Prostate gland (tissue), 2 donors: ENCODE data around the gene ZNF397. TPM values are rescaled to one million over a fixed set of nuclear protein-coding genes. Genes with fewer than 3 reads are reported as not detected.

Source experiments
- DNase-seq: peaks from one replicate; pipeline ENCODE4 v3.0.0-alpha.2; 2019; ENCODE audit warnings: low spot score
- H3K27ac ChIP-seq, 2 donors: fragments of 200-600 bp; sonication (generic); 2 replicates each; pipeline ENCODE4 v1.5.1; 2017 to 2019
- H3K27me3 ChIP-seq: fragments of 200-600 bp; sonication (generic); replicated peaks from 2 replicates; pipeline ENCODE4 v1.5.1; 2019; ENCODE audit not compliant: insufficient read depth
- H3K36me3 ChIP-seq, 2 donors: fragments of 200-600 bp; sonication (generic); 1 replicate in 1 of 2; 2 replicates in 1 of 2; pipeline versions ENCODE4 v1.5.1 to v1.8.1; 2017 to 2019
- H3K4me1 ChIP-seq: fragments of 200-600 bp; sonication (generic); replicated peaks from 2 replicates; pipeline ENCODE4 v1.5.1; 2019
- H3K4me3 ChIP-seq, 2 donors: fragments of 200-600 bp; sonication (generic); 2 replicates each; pipeline ENCODE4 v1.5.1; 2017 to 2019
- H3K9me3 ChIP-seq: fragments of 200-600 bp; sonication (generic); 2 replicates; pipeline ENCODE4 v1.5.1; 2017
- CTCF ChIP-seq, 4 experiments: fragments of 200-600 bp in 2 of 4; fragments of 450-650 bp in 2 of 4; sonication (generic) in 2 of 4; IDR thresholded peaks; 1 replicate in 3 of 4; 2 replicates in 1 of 4; pipeline ENCODE4 v1.5.1; 2016 to 2019; ENCODE audit warnings: antibody characterized with exemption in 4 of 4, mild to moderate bottlenecking in 2 of 4, moderate library complexity in 2 of 4
- POLR2A ChIP-seq: fragments of 450-650 bp; IDR thresholded peaks from one replicate; pipeline ENCODE4 v1.6.1; 2016; ENCODE audit warnings: antibody characterized with exemption, mild to moderate bottlenecking
- POLR2AphosphoS5 ChIP-seq: sonication (generic); formaldehyde crosslinking; IDR thresholded peaks from one replicate; pipeline ENCODE4 v1.6.1; 2017; ENCODE audit warnings: antibody characterized with exemption
- WGBS: methylation state at CpG from one replicate; pipeline ENCODE4 v1.1.5; 2018; 5-methylcytosine and 5-hydroxymethylcytosine counted together
- intact Hi-C: fragments of 100-400 bp; cut with DNase I; formaldehyde crosslinking; loops from one replicate; pipeline ENCODE4 v1.14.2; 2022
- total RNA-seq, 2 donors: library from RNA; depleted of rRNA; stranded (reverse); fragments of >200 nt; gene quantifications; one replicate each; pipeline ENCODE4 v1.1.0, GENCODE V29; 2016

Gene ZNF397
- total RNA-seq, 2 donors from 2014 or later = 32.9 TPM

DNA sequence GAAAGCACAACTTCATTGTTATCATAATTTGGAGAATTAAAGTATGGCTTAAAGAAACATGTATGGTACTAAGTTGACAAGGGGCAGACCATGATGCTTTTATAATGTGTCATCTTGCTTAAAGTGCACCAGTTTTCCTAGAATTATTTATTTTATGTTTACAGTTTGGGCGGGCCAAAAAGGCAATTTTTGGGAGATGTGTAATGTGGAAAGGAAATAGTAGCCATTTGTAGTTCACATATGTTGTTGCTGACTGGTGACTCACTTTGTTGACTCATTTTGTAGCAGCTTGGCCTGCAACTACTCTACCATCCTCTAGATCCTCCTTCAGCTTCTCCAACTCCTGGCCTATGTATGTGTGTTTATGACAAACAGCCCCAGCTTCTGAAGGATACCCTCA, 41.5 kb downstream of the ZNF397 start:
- intact Hi-C loops = no loop called here
- WGBS = 100% methylated on average over 1 of the region's 1 CpG

GRCh38 chr18:35283923-35284794, 43.3 kb downstream of the ZNF397 start:
- Histone ChIP-seq H3K27me3 (no peaks in the 10 kb centered on the region), H3K4me1 (no peaks in the 10 kb centered on the region), H3K27ac (no peak overlapping the region), H3K9me3 (no peaks in the 10 kb centered on the region), H3K36me3 (no peaks in the 10 kb centered on the region), H3K4me3 (no peak overlapping the region)
- DNase-seq = no peak
- 92% methylated on average over 7 of the region's 7 CpGs for WGBS
- intact Hi-C loops = no loop called here
- TF ChIP-seq CTCF (IDR thresholded peaks at IDR 0.05) = no peak
- TF ChIP-seq POLR2AphosphoS5 = no peak
- TF ChIP-seq POLR2A = no peak

More for the DNA sequence above, 41.5 kb downstream of the ZNF397 start:
- no peak for TF ChIP-seq CTCF (IDR thresholded peaks at IDR 0.05)
- Histone ChIP-seq H3K27ac (no peak overlapping the region), H3K4me3 (no peak overlapping the region), H3K36me3 (no peaks in the 10 kb centered on the region), H3K9me3 (no peaks in the 10 kb centered on the region), H3K27me3 (no peaks in the 10 kb centered on the region), H3K4me1 (no peaks in the 10 kb centered on the region)
- DNase-seq = no peak

- no peaks in the 10 kb centered on the region for H3K4me1 ChIP-seq
- no peak overlapping the region for H3K27ac ChIP-seq
- TF ChIP-seq POLR2A (no peak), POLR2AphosphoS5 (no peak), CTCF (IDR thresholded peaks at IDR 0.05) (no peak)
- no peak for DNase-seq
- intact Hi-C loops = no loop called here
- H3K4me3 ChIP-seq = no peak overlapping the region
- H3K27me3 ChIP-seq = no peaks in the 10 kb centered on the region
- H3K36me3 ChIP-seq = no peaks in the 10 kb centered on the region
- no peaks in the 10 kb centered on the region for H3K9me3 ChIP-seq
- WGBS = 91% methylated on average over 3 of the region's 3 CpGs
These were observed 44.0 kb downstream of the ZNF397 start for GRCh38 chr18:35284841-35285240.

DNA sequence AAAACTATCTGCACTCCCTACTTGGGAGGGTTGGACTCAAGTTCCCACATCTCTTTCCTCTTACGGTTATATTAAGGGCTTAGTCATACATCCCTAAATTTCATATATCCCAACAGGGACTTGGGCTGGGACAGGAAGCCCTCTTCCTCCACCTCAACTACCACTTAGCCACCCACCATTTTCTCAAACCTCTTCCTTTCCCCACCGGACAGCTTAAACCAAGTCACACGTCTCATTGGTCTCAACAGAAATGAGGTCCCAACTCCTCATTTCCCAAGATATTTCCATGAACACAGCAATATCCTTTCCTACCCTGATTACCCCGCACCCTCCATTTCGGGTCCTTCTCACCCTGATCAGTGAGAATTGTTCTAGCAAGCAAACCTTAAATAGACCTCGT, 48.5 kb downstream of the ZNF397 start:
- no peak for TF ChIP-seq POLR2A
- no peak for TF ChIP-seq POLR2AphosphoS5
- no peak for TF ChIP-seq CTCF (IDR thresholded peaks at IDR 0.05)
- no peak for DNase-seq
- peak overlapping the region; percentile 80 to 87 for H3K27ac ChIP-seq
- no peaks in the 10 kb centered on the region for H3K4me1 ChIP-seq
- peak overlapping the region; percentile 53 to 66 for H3K4me3 ChIP-seq
- WGBS = 13% methylated on average over 6 of the region's 6 CpGs
- intact Hi-C loops = no loop called here
- H3K27me3 ChIP-seq = no peaks in the 10 kb centered on the region
- H3K9me3 ChIP-seq = no peaks in the 10 kb centered on the region
- no peaks in the 10 kb centered on the region for H3K36me3 ChIP-seq

- TF ChIP-seq CTCF (IDR thresholded peaks at IDR 0.05) (no peak), POLR2A (no peak), POLR2AphosphoS5 (no peak)
- Histone ChIP-seq H3K36me3 (no peaks in the 10 kb centered on the region), H3K4me1 (no peaks in the 10 kb centered on the region), H3K27ac (peak overlapping the region; percentile 80 to 87), H3K4me3 (peak overlapping the region; percentile 53 to 66), H3K27me3 (no peaks in the 10 kb centered on the region), H3K9me3 (no peaks in the 10 kb centered on the region)
- peak; percentile 33 for DNase-seq
- intact Hi-C loops = no loop called here
- 0% methylated on average over 8 of the region's 8 CpGs for WGBS
These were observed 48.9 kb downstream of the ZNF397 start for GRCh38 chr18:35289727-35290093.
